Thyroid gland (tissue), 4 donors: ENCODE measurements around the gene ANXA6. TPM values are rescaled to one million over a fixed set of nuclear protein-coding genes. Genes with fewer than 3 reads are reported as not detected.

ENCODE experiments used
- DNase-seq, 2 donors: peaks; one replicate each; pipeline ENCODE4 v3.0.0-alpha.2; 2019
- H3K27ac ChIP-seq, 3 donors: fragments of 200-600 bp; sonication (generic); 1 replicate in 2 of 3; 2 replicates in 1 of 3; pipeline ENCODE4 v1.5.1; 2016 to 2019; ENCODE audit warnings: mild to moderate bottlenecking in 1 of 3, moderate library complexity in 1 of 3
- H3K27me3 ChIP-seq: fragments of 200-600 bp; sonication (generic); one replicate; pipeline ENCODE4 v1.5.1; 2019
- H3K36me3 ChIP-seq, 2 donors: fragments of 200-600 bp; sonication (generic); one replicate each; pipeline ENCODE4 v1.5.1; 2016 to 2019
- H3K4me1 ChIP-seq, 2 donors: fragments of 200-600 bp; sonication (generic); one replicate each; pipeline ENCODE4 v1.5.1; 2017 to 2019
- H3K4me3 ChIP-seq, 3 donors: fragments of 200-600 bp; sonication (generic); replicated peaks in 1 of 3; 1 replicate in 2 of 3; 2 replicates in 1 of 3; pipeline ENCODE4 v1.5.1; 2016; ENCODE audit warnings: mild to moderate bottlenecking in 1 of 3
- H3K9me3 ChIP-seq: fragments of 200-600 bp; sonication (generic); one replicate; pipeline ENCODE4 v1.5.1; 2017
- CTCF ChIP-seq, 6 experiments: fragments of 200-600 bp in 3 of 6; fragments of 450-650 bp in 3 of 6; sonication (generic) in 3 of 6; IDR thresholded peaks; one replicate each; pipeline ENCODE4 v1.5.1; 2016 to 2019; ENCODE audit warnings: antibody characterized with exemption in 6 of 6, mild to moderate bottlenecking in 2 of 6, inconsistent platforms in 1 of 6, moderate library complexity in 1 of 6
- POLR2A ChIP-seq, 2 donors: fragments of 450-650 bp; IDR thresholded peaks; one replicate each; pipeline ENCODE4 v1.6.1; 2017; ENCODE audit warnings: antibody characterized with exemption in 2 of 2, mild to moderate bottlenecking in 2 of 2, moderate library complexity in 1 of 2
- WGBS, 2 donors: methylation state at CpG; one replicate each; pipeline ENCODE4 v1.1.5; 2017; 5-methylcytosine and 5-hydroxymethylcytosine counted together
- intact Hi-C: fragments of 100-400 bp; cut with DNase I; formaldehyde crosslinking; loops from one replicate; pipeline ENCODE4 v1.15.1; 2023
- total RNA-seq, 4 donors: library from RNA; depleted of rRNA; stranded (reverse); fragments of >200 nt; gene quantifications; one replicate each; pipeline ENCODE4 v1.2.3, GENCODE V29; 2016

The ANXA6 gene
- total RNA-seq, 4 donors from 2014 or later = 122 to 283 (median 180) TPM

- Histone ChIP-seq H3K4me1 (peaks cover 0 to 18% of the 10 kb centered on the region in 2 donors), H3K4me3 (no peak overlapping the region), H3K27ac (no peak overlapping the region), H3K36me3 (peaks cover 47 to 60% of the 10 kb centered on the region in 2 donors), H3K27me3 (no peaks in the 10 kb centered on the region), H3K9me3 (no peaks in the 10 kb centered on the region)
- no peak for DNase-seq
- no peak for TF ChIP-seq CTCF (IDR thresholded peaks at IDR 0.05)
- no peak for TF ChIP-seq POLR2A (IDR thresholded peaks at IDR 0.05)
- 97 to 100% methylated on average over 8 of the region's 8 CpGs for WGBS, 2 donors
- intact Hi-C loops = loop anchor here (10.0 kb wide), 1 partner anchor 106 kb away; no protein-coding TSS in a partner anchor
Observed at GRCh38 chr5:151139015-151139414, 18.6 kb downstream of the ANXA6 start.

GRCh38 chr5:151138114-151138513, 19.5 kb downstream of the ANXA6 start:
- peaks cover 56 to 69% of the 10 kb centered on the region in 2 donors for H3K36me3 ChIP-seq

GRCh38 chr5:151137067-151137825, 20.3 kb downstream of the ANXA6 start:
- DNase-seq = no peak
- Histone ChIP-seq H3K9me3 (no peaks in the 10 kb centered on the region), H3K4me1 (peaks cover 0 to 12% of the 10 kb centered on the region in 2 donors), H3K27me3 (no peaks in the 10 kb centered on the region), H3K36me3 (peaks cover 65 to 76% of the 10 kb centered on the region in 2 donors), H3K27ac (no peak overlapping the region), H3K4me3 (no peak overlapping the region)
- TF ChIP-seq CTCF (IDR thresholded peaks at IDR 0.05) = no peak
- no peak for TF ChIP-seq POLR2A (IDR thresholded peaks at IDR 0.05)
- intact Hi-C loops = loop anchor here (10.0 kb wide), 1 partner anchor 108 kb away; no protein-coding TSS in a partner anchor
- 91% methylated on average over 10 of the region's 10 CpGs for WGBS, 2 donors

More at GRCh38 chr5:151138114-151138513, 19.5 kb downstream of the ANXA6 start:
- intact Hi-C loops = loop anchor here (10.0 kb wide), 1 partner anchor 107 kb away; no protein-coding TSS in a partner anchor
- no peaks in the 10 kb centered on the region for H3K9me3 ChIP-seq
- TF ChIP-seq CTCF (IDR thresholded peaks at IDR 0.05) = no peak
- no peak for TF ChIP-seq POLR2A (IDR thresholded peaks at IDR 0.05)
- no peaks in the 10 kb centered on the region for H3K27me3 ChIP-seq
- whole genome bisulfite sequencing, 2 donors = 88 to 90% methylated on average over 1 of the region's 1 CpG
- no peak for DNase-seq
- H3K4me3 ChIP-seq = no peak overlapping the region
- H3K4me1 ChIP-seq = peaks cover 0 to 17% of the 10 kb centered on the region in 2 donors
- H3K27ac ChIP-seq = no peak overlapping the region

GRCh38 chr5:151134228-151134627, 23.4 kb downstream of the ANXA6 start:
- TF ChIP-seq CTCF (IDR thresholded peaks at IDR 0.05) = no peak
- WGBS, 2 donors = 95% methylated on average over 3 of the region's 3 CpGs
- Histone ChIP-seq H3K27me3 (no peaks in the 10 kb centered on the region), H3K36me3 (peaks cover 74 to 97% of the 10 kb centered on the region in 2 donors), H3K27ac (no peak overlapping the region), H3K9me3 (no peaks in the 10 kb centered on the region), H3K4me3 (no peak overlapping the region), H3K4me1 (no peaks in the 10 kb centered on the region)
- no peak for DNase-seq
- intact Hi-C loops = loop anchor here (10.0 kb wide), 1 partner anchor 111 kb away; no protein-coding TSS in a partner anchor

GRCh38 chr5:151132963-151133362, 24.6 kb downstream of the ANXA6 start:
- no peaks in the 10 kb centered on the region for H3K4me1 ChIP-seq
- DNase-seq = no peak
- peaks cover 74 to 95% of the 10 kb centered on the region in 2 donors for H3K36me3 ChIP-seq
- TF ChIP-seq POLR2A (IDR thresholded peaks at IDR 0.05) (no peak), CTCF (IDR thresholded peaks at IDR 0.05) (no peak)
- H3K27ac ChIP-seq = no peak overlapping the region
- H3K4me3 ChIP-seq = no peak overlapping the region
- no peaks in the 10 kb centered on the region for H3K9me3 ChIP-seq
- 82 to 93% methylated on average over 4 of the region's 4 CpGs for WGBS, 2 donors
- intact Hi-C loops = loop anchor here (10.0 kb wide), 1 partner anchor 112 kb away; no protein-coding TSS in a partner anchor
- H3K27me3 ChIP-seq = no peaks in the 10 kb centered on the region
